A673 (cell line): ENCODE results near the gene EXOC2.

ENCODE experiments used
- CTCF ChIP-seq: fragments of 300-800, 200-600 bp; sonication (generic); conservative IDR thresholded peaks from 2 replicates; pipeline ENCODE4 v1.5.1; 2017; ENCODE audit warnings: low read depth, mild to moderate bottlenecking, antibody characterized with exemption, low read length, moderate library complexity, mixed read lengths
- EZH2 ChIP-seq: fragments of 200-600 bp; sonication (generic); IDR thresholded peaks from 2 replicates; pipeline ENCODE4 v1.6.1; 2017; ENCODE audit warnings: borderline replicate concordance, low read depth, mild to moderate bottlenecking, mixed read lengths, antibody characterized with exemption, low read length; ENCODE audit not compliant: poor library complexity, severe bottlenecking

DNA sequence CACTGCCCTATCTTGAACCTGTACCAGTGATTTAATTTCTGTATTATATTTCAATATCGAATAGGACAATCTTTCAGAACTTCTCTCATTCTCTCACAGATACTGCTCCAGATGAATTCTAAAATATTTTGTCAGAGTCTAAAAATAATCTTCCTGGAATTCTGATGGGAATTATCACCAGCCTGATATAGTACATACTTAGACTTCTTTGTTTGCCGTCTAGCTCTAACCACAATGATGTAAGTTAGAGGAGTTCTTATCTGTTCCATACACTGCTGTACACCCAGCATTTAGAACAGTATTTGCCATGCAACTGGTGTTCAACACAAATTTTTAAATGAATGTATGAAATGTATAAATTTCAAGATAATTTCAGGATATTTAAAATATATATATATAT lies 34.7 kb downstream of the EXOC2 start:
- TF ChIP-seq CTCF (no peak), EZH2 (no peak)
